ENCODE results near the gene GLA. TPM values are rescaled to one million over a fixed set of nuclear protein-coding genes. Genes with fewer than 3 reads are reported as not detected.

Gene GLA
- total and polyA plus RNA-seq, 2 of the 13 experiments (the other 11 are each of a cell fraction or from before 2014, with no cell fraction given): 31.4 to 59.3 TPM

GRCh38 chrX:101368800-101369199 lies 38.9 kb downstream of the GLA start:
- TF ChIP-seq ZNF609 (CRISPR knock-in tag; IDR thresholded peaks at IDR 0.05; ENCODE audit: borderline replicate concordance): no peak
- no peak overlapping the region for H3K27ac ChIP-seq (ENCODE audit: extremely low read length, insufficient read depth, low read length)
- H3K36me3 ChIP-seq (replicated peaks in 1 of 2; ENCODE audit: control insufficient read depth in 1 of 2, insufficient read depth in 2 of 2, low read length in 2 of 2): no peaks in the 10 kb centered on the region
- no peaks in the 10 kb centered on the region for H3K27me3 ChIP-seq (ENCODE audit: control insufficient read depth in 1 of 2, insufficient read depth in 2 of 2, low read length in 2 of 2)
- no peaks in the 10 kb centered on the region for H3K79me2 ChIP-seq (ENCODE audit: insufficient read depth, low read length)
- H3K4me3 ChIP-seq (replicated peaks in 1 of 3; ENCODE audit: insufficient read depth in 1 of 3, low read depth in 2 of 3, low read length in 3 of 3): no peak overlapping the region
- intact Hi-C loops (cut with micrococcal nuclease; ENCODE audit: unreplicated experiment) (no loop called here), in situ Hi-C loops (cut with HindIII; ENCODE audit: extremely low pct_ligation_motif_present, low pct_unique_long_range_greater_than_20kb) (no loop called here)
- BruUV-seq (replicated peaks): no TSS peak
- H2AFZ ChIP-seq (ENCODE audit: low read length): no peak overlapping the region
- H3K4me1 ChIP-seq (ENCODE audit: insufficient read depth, low read length): no peaks in the 10 kb centered on the region
- DNase-seq (ENCODE audit: low spot score): no peak
- no peak overlapping the region for H3K9ac ChIP-seq (ENCODE audit: insufficient read depth, low read depth, low read length)
- no peak overlapping the region for H3K4me2 ChIP-seq (ENCODE audit: low read depth, low read length)
- H4K20me1 ChIP-seq (ENCODE audit: insufficient read depth, low read length): no peaks in the 10 kb centered on the region
- CTCF ChIA-PET (ENCODE audit: low intra/inter-chr PET ratio, low total read pairs): no interaction called here
- no peak for ATAC-seq
- H3K9me3 ChIP-seq (ENCODE audit: low read length): no peaks in the 10 kb centered on the region
- no peak for FAIRE-seq
- POLR2A ChIA-PET: no interaction called here

GRCh38 chrX:101365301-101365795 lies 42.4 kb downstream of the GLA start:
- no peak for ATAC-seq
- POLR2A ChIA-PET: no interaction called here
- TF ChIP-seq PREB (CRISPR knock-in tag; IDR thresholded peaks at IDR 0.05) (no peak), PITX1 (CRISPR knock-in tag; IDR thresholded peaks at IDR 0.05) (no peak), ZNF557 (CRISPR knock-in tag; IDR thresholded peaks at IDR 0.05) (no peak), WIZ (CRISPR knock-in tag; IDR thresholded peaks at IDR 0.05) (no peak), ZNF784 (CRISPR knock-in tag; IDR thresholded peaks at IDR 0.05; ENCODE audit: borderline replicate concordance) (no peak), MED13 (CRISPR knock-in tag; IDR thresholded peaks at IDR 0.05) (no peak), NFIB (CRISPR knock-in tag; IDR thresholded peaks at IDR 0.05; ENCODE audit: borderline replicate concordance) (no peak)

More at GRCh38 chrX:101365301-101365795, 42.4 kb downstream of the GLA start:
- H3K9ac ChIP-seq (ENCODE audit: insufficient read depth, low read depth, low read length): no peak overlapping the region
- 100% methylated on average over 1 of the region's 1 CpG for WGBS (ENCODE audit: low lambda C conversion rate)
- no peaks in the 10 kb centered on the region for H4K20me1 ChIP-seq (ENCODE audit: insufficient read depth, low read length)
- no peaks in the 10 kb centered on the region for H3K79me2 ChIP-seq (ENCODE audit: insufficient read depth, low read length)
- FAIRE-seq (no peak), DNase-seq (ENCODE audit: low spot score) (no peak)
- no TSS peak for BruUV-seq (replicated peaks)
- H3K27ac ChIP-seq (ENCODE audit: extremely low read length, insufficient read depth, low read length): no peak overlapping the region
- H3K36me3 ChIP-seq (replicated peaks in 1 of 2; ENCODE audit: control insufficient read depth in 1 of 2, insufficient read depth in 2 of 2, low read length in 2 of 2): no peaks in the 10 kb centered on the region
- no peak overlapping the region for H3K4me3 ChIP-seq (replicated peaks in 1 of 3; ENCODE audit: insufficient read depth in 1 of 3, low read depth in 2 of 3, low read length in 3 of 3)
- no peak overlapping the region for H3K4me2 ChIP-seq (ENCODE audit: low read depth, low read length)
- H3K4me1 ChIP-seq (ENCODE audit: insufficient read depth, low read length): no peaks in the 10 kb centered on the region
- CTCF ChIA-PET (ENCODE audit: low intra/inter-chr PET ratio, low total read pairs): no interaction called here
- no peak overlapping the region for H2AFZ ChIP-seq (ENCODE audit: low read length)
- H3K27me3 ChIP-seq (ENCODE audit: control insufficient read depth in 1 of 2, insufficient read depth in 2 of 2, low read length in 2 of 2): no peaks in the 10 kb centered on the region
- intact Hi-C loops (cut with micrococcal nuclease; ENCODE audit: unreplicated experiment): no loop called here
- no peaks in the 10 kb centered on the region for H3K9me3 ChIP-seq (ENCODE audit: low read length)
- in situ Hi-C loops (cut with HindIII; ENCODE audit: extremely low pct_ligation_motif_present, low pct_unique_long_range_greater_than_20kb): no loop called here

Measured in HepG2 (cell line).